ENCODE measurements around the gene KCNJ6.
"Not testable (repeated sequence)": the region's sequence is repeated elsewhere in the genome, so short reads cannot be mapped to it uniquely, and the experiment has no call there.

Gene KCNJ6, protein sequence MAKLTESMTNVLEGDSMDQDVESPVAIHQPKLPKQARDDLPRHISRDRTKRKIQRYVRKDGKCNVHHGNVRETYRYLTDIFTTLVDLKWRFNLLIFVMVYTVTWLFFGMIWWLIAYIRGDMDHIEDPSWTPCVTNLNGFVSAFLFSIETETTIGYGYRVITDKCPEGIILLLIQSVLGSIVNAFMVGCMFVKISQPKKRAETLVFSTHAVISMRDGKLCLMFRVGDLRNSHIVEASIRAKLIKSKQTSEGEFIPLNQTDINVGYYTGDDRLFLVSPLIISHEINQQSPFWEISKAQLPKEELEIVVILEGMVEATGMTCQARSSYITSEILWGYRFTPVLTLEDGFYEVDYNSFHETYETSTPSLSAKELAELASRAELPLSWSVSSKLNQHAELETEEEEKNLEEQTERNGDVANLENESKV

DNA sequence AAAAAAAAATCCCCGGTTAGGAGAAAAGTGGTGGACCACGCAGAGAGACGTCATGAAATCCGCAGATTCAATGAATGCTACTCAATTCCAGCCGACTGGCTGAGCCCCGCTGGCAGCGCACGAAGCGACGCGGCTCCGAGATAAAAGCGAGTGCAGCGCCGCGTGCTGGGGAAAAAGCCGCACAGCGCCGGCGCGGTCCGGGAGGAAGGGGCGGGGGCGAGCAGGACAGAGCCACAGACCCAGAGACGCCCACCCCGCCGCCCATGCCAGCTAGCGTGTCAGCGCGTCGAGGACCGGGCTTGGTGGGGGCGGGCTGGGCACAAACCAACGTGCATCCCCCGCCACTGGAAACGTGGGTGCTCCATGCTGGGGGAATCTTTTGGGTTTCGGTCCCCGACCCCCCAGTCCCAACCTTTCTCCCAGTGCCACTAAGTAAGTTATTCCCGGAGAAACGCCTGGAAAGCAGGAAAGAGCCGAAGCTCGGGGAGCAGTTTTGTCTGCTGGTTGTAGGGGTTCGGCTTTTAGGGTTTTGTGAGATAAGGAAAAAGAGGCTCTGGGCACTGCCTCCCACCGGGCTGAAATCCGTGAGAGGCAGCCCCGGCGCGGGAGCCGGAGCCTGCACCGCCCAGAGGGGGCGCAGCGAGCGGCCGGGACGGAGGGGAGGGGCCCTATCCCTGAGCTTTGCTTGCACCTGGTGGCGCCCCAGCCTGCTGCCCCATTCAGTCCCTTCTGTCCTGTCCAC lies at the start of gene KCNJ6:
Gene KCNJ6 (minus strand): TSS at position 148 of the 742 bp plus-strand sequence. CDS start 75,775 bp downstream, outside the sequence.
- peak; percentile 88 for DNase-seq (ENCODE audit: low read depth, low spot score)

DNA sequence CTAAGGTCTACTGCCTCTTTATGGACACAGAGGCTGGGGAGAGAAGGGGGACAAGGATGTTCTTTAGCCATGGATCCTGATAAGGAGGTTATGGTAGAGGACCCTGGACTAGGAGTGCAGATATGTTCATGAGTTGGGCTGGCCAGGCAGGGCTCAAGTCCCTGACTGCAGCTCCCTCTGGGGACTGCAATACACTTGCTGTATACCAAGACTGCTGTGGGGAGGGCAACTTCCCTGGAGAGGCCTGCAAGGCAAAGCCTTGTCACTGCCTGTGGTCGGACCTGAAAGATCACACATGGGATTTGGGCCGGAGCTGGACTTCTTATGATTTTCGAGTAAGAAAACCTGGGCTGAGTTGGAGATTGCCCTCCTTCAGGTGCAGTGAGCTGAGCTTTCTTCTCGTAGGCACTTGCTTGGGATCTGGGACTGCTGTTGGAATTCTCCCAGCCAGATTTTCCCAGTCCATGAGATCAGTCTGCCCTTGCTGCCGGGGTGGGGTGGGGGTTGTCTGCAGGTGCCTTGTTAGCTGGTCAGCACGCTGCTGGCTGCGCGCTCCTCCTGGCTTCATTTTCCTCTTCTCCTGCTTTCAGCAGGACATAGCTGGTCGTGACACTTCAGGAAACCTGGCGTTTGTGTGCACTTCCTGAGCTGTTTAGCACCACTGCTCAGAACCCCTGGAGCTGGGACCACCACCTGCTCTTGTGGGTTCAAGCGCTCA lies 49.0 kb upstream of the KCNJ6 start:
- DNase-seq (ENCODE audit: low read depth, low spot score), result no peak

DNA sequence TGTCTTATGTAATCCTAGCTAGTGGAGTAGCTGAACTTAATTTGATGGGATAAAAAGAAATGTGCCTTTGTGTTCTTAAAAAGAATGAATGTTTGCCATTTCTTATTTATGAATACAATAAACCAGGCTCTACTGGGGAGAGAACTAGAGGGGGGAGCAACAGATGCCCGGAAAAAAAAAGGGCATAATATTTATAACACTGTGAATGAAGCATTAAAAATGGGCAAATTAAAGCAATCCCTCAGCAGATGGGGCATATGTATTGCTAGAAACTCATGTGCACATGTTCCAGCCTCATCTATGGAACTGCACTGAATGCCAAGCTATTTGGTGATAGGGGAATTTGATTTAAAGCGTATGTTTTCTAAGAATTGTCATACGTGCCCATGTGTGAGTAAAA lies 42.3 kb upstream of the KCNJ6 start:
- no peak for DNase-seq (ENCODE audit: low read depth, low spot score)

DNA sequence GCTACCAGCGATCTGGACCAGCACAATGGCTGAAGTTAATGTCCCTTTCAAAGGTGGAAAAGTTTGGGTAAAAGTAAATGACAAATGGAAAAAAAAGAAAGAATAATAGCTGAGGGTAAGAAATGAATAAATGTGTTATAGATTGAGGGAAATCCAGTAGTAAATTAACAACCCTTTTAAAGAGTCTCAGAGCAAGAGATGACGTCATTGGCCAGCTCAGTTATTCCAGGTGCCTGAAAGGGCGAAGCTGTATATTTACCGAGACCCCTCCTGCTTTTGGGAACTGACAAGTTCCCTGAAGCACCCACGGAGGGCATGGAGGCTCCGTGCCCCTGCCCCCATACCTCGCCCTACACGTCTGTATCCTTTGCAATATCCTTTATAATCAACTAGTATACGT lies 40.5 kb upstream of the KCNJ6 start:
- DNase-seq (ENCODE audit: low read depth, low spot score), result no peak

DNA sequence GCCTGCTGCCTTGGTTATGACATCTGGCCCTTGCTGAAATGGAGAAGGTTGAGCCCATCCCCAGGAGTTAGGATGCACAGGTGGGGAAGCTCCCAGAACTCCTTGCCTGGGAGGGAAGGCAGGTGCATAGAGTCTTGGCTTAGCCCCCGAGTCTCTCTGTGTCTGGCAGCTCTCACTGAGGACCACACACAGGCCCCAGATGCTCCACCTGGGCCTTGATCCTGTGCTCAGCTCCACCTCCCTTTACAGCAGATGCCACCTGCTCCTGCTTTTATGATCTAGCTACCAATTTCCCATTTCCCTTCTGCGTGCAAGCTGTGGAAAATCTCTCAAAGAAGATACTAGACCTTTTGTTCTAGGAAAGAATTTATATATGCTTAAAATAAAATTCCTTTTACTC lies 28.8 kb upstream of the KCNJ6 start:
- no peak for DNase-seq (ENCODE audit: low read depth, low spot score)

DNA sequence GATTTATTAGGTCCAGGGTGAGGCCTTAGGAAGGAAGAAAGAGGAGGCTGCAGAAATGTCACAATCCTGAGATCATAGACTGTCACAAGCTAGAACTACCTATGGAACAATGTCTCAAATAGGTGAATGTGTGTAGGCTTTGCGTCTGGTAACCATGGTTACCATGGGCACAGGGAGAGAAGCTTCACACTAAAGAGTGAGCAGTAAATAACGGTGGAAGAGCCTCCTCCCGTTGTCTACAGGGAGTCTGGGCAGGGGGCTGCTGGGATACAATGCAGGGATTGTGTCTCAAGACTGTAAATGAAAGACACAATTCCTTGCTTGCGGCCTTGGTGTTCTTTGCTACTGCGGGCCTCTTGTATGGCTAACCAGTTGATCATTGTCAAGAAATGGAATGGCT lies 28.2 kb upstream of the KCNJ6 start:
- no peak for DNase-seq (ENCODE audit: low read depth, low spot score)

DNA sequence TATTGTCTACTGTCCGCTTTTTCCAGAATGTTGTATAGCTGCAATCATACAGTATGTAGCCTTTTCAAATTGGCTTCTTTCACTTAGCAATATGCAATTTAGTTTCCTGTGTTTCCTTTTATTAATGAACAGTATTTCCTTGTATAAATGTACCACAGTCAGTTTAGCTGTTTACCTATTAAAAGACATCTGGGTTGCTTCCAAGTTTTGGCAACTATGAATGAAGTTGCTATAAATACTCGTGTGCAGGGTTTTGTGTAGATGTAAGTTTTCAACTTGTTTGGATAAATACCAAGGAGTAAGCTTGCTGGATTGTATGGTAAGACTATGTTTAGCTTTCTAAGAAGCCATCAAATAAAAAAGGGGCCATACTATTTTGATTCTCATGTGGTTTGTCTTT lies 24.4 kb upstream of the KCNJ6 start:
- no peak for DNase-seq (ENCODE audit: low read depth, low spot score)

DNA sequence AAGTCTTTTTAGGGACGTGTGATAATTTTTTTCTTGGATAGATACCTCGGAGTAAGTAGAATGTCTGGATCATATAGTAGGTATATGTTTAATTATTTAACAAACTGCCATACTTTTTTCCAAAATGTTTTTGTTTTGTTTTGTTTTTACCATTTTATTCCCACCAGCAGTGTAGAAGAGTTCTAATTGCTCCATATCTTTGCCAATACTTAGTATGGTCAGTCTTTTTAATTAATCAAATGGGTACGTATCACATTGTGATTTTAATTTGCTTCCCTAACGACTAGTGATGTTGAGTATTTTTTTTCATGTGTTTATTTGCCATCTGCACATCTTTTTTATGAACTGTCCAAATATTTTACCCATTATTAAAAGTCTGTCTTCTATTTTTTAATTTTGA lies 23.6 kb upstream of the KCNJ6 start:
- DNase-seq (ENCODE audit: low read depth, low spot score), result no peak

DNA sequence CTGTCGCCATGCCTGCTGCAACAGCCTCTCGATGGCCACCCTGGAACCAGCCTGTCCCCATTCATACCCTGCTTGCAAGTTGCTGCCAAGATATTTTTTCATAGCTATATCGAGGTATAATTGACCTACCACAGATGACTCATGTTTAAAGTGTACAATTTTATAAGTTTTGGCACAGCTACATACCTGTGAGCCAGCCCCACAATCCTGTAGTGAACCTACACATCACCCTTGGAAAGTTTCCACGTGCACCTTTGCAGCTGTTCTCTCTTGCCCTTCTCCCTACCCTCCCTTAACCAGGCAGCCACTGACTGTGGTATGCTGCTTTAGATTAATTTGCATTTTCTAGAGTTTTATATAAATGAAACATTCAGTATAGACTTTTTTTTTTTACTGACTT lies 23.0 kb upstream of the KCNJ6 start:
- DNase-seq (ENCODE audit: low read depth, low spot score), result no peak

DNA sequence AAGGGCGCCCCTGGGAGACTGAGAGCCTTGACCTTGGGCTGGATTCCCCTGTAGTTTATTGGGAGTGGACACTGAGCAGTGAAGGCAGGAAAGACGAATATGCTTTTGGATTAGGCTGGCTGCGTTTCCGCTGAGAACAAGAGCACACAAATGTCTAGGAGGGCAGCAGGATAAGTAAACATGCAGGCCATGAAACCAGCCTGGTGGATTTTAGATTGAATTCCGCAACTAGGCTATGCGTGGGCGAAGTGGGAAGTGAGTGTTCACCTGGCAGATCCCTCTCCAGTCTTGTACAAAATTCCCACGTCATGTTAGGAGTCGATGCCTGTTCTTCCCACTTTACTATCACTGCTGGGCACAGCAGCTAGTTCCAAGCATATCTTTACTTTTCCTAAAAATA lies 21.4 kb upstream of the KCNJ6 start:
- no peak for DNase-seq (ENCODE audit: low read depth, low spot score)

DNA sequence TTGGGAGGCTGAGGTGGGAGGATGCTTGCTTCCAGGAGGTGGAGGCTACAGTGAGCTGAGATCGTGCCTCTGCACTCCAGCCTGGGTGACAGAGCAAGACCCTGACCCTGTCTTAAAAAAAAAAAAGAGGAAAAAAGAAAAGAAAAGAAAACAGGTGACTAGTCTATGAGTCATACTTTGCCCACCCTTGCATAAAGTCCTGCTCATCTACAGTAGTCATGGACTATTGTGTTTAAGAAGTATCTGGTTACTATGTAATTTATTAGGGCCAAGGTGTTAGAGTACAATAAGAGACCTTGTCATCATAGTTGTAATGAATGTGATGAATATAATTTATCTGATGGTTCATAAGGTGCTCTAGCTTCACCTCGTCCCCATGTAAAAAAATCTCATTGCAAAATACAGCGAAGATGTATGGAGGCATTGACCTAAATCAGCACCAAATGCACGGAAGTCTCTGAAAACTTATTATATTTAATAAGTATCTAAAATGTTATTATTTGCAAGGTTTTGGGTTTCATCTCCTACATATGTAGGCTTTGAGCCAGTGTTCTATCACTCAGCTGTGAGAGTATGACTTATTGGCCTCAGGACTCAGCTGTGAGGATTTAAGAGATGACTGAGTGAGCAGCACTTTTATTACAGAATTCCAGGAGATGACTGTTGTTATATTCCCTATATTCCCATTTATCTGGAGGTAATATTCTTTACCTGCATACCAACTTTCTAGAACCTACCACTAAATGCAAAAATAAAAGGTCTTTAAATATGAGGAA lies 19.9 kb upstream of the KCNJ6 start:
- DNase-seq (ENCODE audit: low read depth, low spot score), result no peak

DNA sequence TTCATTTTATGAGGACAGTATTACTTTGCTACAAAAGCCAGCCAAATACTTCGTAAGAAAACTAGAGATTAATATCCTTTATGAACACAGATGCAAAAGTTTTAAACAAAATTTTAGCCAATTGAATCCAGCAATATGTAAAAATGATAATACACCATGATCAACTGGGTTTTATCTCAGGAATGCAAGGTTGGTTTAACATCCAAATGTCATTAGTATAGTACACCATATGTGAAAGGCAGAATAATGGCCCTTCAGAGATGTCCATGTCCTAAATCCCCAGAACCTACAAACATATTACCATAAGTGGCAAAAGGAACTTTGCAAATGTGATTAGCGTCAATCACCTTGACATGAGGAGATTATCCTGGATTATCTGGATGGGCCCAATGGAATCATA lies 16.7 kb upstream of the KCNJ6 start:
- no peak for DNase-seq (ENCODE audit: low read depth, low spot score)

DNA sequence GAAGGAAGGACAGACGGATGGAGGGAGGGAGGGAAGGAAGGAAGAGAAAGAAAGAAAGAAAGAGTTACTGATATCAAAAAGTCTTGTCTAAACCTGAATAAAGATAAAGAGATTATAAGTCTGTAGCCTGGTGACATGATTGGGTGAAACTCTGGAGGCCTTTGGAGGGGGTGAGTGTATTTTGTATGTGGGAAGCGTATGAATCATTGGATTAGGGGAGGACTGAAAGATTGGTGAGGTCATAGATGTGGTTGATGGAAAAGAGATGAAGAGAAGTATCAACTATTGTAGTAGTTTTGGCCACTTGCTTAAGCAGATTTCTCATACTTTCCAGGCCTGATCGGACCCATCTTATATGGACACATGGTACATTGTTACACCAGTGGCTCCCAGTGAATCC lies 11.5 kb upstream of the KCNJ6 start:
- no peak for DNase-seq (ENCODE audit: low read depth, low spot score)

DNA sequence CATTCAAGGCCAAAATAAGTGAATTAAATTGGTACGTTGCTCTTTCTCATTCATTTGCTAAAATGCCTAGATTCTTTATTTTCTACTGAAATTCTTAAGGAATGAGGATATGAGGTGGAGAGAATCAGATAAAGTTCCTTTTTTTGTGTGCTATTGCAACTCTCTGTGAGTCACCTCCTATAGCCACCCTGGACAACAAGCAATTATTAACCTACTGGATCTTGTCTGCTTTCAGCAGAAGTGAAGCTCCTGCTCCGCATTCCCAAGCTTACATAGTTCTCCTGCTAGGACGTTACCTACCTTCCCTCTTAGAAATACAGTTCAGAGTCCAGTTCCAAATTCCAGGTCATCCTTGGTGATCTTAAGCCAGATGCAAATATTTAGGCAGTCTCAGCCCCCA lies 4.8 kb upstream of the KCNJ6 start:
- DNase-seq (ENCODE audit: low read depth, low spot score), result peak; percentile 15

DNA sequence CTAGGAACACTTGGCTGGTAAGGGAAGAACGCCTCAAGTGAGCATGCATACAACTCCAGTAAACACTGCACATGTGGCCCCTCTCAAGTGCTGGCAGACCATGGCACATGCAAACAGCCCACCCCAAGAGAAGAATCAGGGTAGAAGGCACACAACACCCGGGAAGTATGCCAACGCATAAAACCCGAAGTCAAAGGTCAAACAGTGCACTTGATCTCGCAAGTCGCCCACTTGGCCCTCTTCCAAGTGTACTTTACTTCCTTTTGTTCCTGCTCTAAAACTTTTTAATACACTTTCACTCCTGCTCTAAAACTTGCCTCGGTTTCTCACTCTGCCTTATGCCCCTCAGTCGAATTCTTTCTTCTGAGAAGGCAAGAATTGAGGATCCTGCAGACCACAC lies 4.0 kb upstream of the KCNJ6 start:
- DNase-seq (ENCODE audit: low read depth, low spot score), result not testable (repeated sequence)

DNA sequence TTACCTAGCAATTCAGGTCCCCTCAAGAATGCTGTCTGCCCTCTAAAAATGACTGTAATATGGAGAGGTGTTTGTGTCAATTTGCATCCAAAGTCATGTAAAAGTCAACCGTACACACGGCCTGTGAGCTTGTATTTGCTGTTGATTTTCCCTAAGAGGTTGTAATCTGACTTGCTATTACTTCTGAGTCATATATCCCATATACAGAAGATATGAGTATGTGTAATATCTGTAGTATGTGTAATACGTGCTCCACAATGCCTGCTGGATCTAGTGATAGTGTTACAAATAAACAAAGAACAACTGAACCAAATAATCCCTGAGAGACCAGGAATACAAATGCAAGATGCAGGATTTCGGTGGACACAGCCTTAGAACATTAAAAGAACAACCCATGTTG lies 1.4 kb upstream of the KCNJ6 start:
- DNase-seq (ENCODE audit: low read depth, low spot score), result no peak

DNA sequence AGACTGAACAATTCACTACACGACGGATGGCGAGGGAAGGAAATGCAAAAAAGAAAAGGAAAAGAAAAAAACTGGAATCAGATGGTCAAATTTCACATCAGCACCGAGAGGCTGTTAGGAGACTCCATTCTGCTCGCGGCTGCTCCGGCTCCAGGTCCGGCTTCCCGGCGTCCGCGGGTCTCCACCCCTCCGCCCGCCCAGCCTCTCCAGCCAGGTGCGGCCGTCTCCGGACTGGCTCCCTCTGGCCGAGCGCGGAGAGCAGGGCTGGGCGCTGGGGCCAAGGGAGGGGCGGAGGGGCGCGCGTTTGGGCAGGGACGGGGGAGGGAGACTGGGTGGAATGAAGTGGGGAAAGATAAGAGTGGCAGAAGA lies 332 bp downstream of the KCNJ6 start:
- no peak for DNase-seq (ENCODE audit: low read depth, low spot score)

DNA sequence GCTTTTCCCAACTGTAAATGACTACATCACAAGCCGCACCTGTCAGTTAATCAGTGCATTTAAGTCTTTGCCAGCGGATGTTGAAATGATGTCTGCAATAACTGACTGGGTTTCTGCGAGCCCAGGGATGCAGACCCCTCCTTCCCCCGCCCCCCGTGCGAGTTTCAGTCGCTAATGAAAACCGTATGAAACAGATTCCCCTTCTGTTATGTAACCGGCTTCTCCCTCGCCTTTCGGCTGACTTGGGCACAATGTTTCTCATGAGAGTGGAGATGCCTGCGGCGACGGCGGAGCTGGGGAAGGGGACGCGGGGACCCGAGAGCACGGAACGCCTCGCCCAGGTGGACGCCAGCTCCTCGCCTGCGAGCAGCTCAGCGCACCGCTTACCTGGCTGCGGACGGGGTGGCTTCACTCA lies 753 bp downstream of the KCNJ6 start:
- DNase-seq (ENCODE audit: low read depth, low spot score), result no peak

DNA sequence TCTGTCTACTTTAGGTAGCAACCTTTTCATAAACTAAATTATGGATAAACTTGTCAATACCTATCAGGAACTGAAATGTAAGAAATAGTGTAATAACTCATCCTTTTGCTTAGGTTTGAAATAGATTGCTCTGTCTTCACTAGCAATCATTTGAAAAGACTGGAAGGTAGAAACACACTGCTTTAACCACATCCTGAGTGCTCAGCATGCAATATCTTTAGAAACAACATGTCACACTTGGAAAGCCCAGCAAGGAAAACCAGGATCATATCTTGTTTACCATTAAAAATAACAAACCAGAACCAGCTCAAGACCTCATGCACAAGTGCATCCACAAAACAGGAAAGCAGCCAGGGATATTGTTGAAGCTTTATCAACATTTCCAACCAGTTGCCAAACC lies 3.6 kb downstream of the KCNJ6 start:
- DNase-seq (ENCODE audit: low read depth, low spot score), result no peak

DNA sequence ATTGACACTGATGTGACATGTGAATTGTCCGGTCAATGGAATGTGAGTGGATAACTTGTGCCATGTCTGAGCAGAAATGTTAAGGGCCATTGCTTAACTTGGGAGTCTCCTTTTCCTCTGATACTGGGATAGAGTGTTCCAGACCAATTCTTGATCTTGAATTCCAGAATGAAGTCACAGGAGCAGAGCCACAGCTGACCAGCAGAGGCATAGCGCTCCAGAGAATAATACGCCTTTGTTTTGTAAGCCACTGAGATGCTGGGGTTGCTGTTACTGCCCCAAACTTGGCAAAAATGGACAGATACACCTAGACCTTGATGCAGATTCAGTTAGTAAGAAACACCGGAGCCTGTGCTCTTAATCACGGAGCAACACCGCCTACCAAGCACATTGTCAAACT lies 6.3 kb downstream of the KCNJ6 start:
- DNase-seq (ENCODE audit: low read depth, low spot score), result no peak

DNA sequence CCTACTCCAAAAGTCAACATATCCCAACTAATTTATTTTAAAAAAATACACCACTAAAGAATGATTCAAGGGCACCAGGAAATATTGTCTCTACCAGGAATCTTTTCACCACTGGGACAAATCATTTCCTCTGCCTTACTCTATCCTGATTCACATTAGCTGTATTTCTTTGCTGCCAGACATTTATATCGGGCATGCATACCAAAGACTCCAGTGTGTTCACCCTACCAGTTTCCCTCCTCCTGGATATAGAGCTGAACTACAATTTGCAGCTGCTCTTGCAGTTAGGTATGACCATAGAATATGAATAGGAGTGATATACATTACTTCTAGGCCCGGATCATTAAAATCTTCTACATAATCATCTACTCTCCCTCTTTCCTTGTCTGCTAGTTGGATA lies 7.6 kb downstream of the KCNJ6 start:
- no peak for DNase-seq (ENCODE audit: low read depth, low spot score)

DNA sequence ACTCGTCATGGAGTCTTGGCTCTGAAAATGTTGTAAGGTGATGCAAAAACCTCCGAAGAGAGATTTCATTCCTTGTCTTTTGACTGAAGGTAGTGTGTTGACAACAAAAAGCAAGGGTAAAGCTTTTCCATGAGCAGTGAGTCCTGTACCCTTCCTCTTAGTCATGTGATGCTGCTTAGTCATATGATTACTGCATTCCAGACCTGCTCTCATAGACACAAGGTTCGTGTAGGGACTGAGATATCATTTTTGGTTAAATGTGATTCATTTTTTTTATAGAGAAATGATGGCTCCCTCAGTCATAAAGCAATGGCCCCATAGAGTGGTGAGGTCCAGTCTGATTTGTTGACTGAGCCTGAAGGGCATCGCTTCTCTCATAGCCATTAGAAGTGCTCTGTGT lies 9.2 kb downstream of the KCNJ6 start:
- DNase-seq (ENCODE audit: low read depth, low spot score), result no peak
